ENCODE results near the gene NFYB. TPM values are rescaled to one million over a fixed set of nuclear protein-coding genes. Genes with fewer than 3 reads are reported as not detected.

The NFYB gene
- polyA plus RNA-seq, 2 of the 4 experiments (the other 2 are of a cell fraction) = 45.2 to 70.2 TPM

- DNase-seq (ENCODE audit: low read depth in 1 of 2, low spot score in 1 of 2) = no peak
- no peak overlapping the region for H3K27ac ChIP-seq
- ChIA-PET CTCF (interaction anchor here (1.9 kb wide), 1 partner anchor 15 kb away, joined by 5 read pairs; no protein-coding TSS in a partner anchor), POLR2A (no interaction called here)
- no peak for ATAC-seq
- no peaks in the 10 kb centered on the region for H3K4me1 ChIP-seq
- no peak overlapping the region for H3K4me2 ChIP-seq
- 68% methylated on average over 2 of the region's 2 CpGs for WGBS (ENCODE audit: missing lambda C conversion rate)
- no peak overlapping the region for H3K4me3 ChIP-seq
- no peak for TF ChIP-seq BHLHE40 (IDR thresholded peaks at IDR 0.05; ENCODE audit: low read depth, low read length)
- no peak for TF ChIP-seq ZC3H11A (IDR thresholded peaks at IDR 0.05)
- TF ChIP-seq MYC (IDR thresholded peaks at IDR 0.05; ENCODE audit: borderline replicate concordance, low read length) = no peak
- no peak for TF ChIP-seq EP300 (IDR thresholded peaks at IDR 0.05)
- TF ChIP-seq, protein P1, sequence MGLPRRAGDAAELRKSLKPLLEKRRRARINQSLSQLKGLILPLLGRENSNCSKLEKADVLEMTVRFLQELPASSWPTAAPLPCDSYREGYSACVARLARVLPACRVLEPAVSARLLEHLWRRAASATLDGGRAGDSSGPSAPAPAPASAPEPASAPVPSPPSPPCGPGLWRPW (IDR thresholded peaks at IDR 0.05) = no peak
- no peak for TF ChIP-seq CBX2 (IDR thresholded peaks at IDR 0.05; ENCODE audit: borderline replicate concordance, low read depth)
- no peak for TF ChIP-seq ZNF302 (CRISPR knock-in tag; IDR thresholded peaks at IDR 0.05)
- no peaks in the 10 kb centered on the region for H3K9me3 ChIP-seq
- FAIRE-seq = no peak
Observed at GRCh38 chr12:104165801-104166200, 27.8 kb upstream of the NFYB start.

DNA sequence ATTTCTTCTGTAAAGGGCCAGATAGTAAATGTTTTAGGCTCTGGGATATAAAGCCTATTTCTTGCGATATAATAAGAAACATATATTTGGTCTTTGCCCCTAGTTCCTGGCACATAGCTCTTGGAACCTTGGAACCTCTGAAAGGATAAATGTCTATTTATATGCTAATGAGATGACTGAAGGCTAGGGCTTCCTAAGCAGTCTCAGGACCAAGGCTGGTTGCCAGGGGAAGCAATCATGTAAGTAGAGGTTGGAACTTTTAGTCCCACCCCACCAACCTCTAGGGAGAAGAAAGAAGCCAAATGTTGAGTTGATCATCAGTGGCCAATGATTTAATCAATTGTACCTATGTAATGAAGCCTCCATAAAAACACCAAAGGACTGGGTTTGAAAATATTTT is 26.6 kb upstream of the NFYB start:
- no peak overlapping the region for H3K27ac ChIP-seq
- FAIRE-seq (no peak), ATAC-seq (no peak), DNase-seq (ENCODE audit: low read depth in 1 of 2, low spot score in 1 of 2) (no peak)
- CTCF ChIA-PET = interaction anchor here (0.6 to 1.9 kb wide), 5 partner anchors 9 to 45 kb away, joined by 3 to 5 read pairs (median 4); no protein-coding TSS in a partner anchor
- H3K4me1 ChIP-seq = no peaks in the 10 kb centered on the region
- POLR2A ChIA-PET = no interaction called here
- WGBS (ENCODE audit: missing lambda C conversion rate) = 92% methylated on average over 1 of the region's 1 CpG
- no peak overlapping the region for H3K4me2 ChIP-seq
- no peak overlapping the region for H3K4me3 ChIP-seq
- no peaks in the 10 kb centered on the region for H3K9me3 ChIP-seq
- TF ChIP-seq NFE2L2 (conservative IDR thresholded peaks at IDR 0.05; ENCODE audit: low read length) (no peak), FOXS1 (CRISPR knock-in tag; IDR thresholded peaks at IDR 0.05) (no peak), EHF (CRISPR knock-in tag; IDR thresholded peaks at IDR 0.05) (no peak), HEYL (CRISPR knock-in tag; IDR thresholded peaks at IDR 0.05) (no peak), HOXB13 (CRISPR knock-in tag; IDR thresholded peaks at IDR 0.05; ENCODE audit: low read depth) (no peak), POLR2A (IDR thresholded peaks at IDR 0.05; ENCODE audit: low read length) (no peak), TP53 (CRISPR knock-in tag; IDR thresholded peaks at IDR 0.05) (no peak), JUN (IDR thresholded peaks at IDR 0.05) (no peak), MAFK (IDR thresholded peaks at IDR 0.05; ENCODE audit: partially characterized antibody) (no peak), ZSCAN20 (CRISPR knock-in tag; IDR thresholded peaks at IDR 0.05) (no peak), PBX3 (IDR thresholded peaks at IDR 0.05) (no peak), TFCP2L1 (CRISPR knock-in tag; IDR thresholded peaks at IDR 0.05) (no peak)
- TF ChIP-seq, protein P2, sequence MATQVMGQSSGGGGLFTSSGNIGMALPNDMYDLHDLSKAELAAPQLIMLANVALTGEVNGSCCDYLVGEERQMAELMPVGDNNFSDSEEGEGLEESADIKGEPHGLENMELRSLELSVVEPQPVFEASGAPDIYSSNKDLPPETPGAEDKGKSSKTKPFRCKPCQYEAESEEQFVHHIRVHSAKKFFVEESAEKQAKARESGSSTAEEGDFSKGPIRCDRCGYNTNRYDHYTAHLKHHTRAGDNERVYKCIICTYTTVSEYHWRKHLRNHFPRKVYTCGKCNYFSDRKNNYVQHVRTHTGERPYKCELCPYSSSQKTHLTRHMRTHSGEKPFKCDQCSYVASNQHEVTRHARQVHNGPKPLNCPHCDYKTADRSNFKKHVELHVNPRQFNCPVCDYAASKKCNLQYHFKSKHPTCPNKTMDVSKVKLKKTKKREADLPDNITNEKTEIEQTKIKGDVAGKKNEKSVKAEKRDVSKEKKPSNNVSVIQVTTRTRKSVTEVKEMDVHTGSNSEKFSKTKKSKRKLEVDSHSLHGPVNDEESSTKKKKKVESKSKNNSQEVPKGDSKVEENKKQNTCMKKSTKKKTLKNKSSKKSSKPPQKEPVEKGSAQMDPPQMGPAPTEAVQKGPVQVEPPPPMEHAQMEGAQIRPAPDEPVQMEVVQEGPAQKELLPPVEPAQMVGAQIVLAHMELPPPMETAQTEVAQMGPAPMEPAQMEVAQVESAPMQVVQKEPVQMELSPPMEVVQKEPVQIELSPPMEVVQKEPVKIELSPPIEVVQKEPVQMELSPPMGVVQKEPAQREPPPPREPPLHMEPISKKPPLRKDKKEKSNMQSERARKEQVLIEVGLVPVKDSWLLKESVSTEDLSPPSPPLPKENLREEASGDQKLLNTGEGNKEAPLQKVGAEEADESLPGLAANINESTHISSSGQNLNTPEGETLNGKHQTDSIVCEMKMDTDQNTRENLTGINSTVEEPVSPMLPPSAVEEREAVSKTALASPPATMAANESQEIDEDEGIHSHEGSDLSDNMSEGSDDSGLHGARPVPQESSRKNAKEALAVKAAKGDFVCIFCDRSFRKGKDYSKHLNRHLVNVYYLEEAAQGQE (IDR thresholded peaks at IDR 0.05) = no peak
- TF ChIP-seq, protein P3, sequence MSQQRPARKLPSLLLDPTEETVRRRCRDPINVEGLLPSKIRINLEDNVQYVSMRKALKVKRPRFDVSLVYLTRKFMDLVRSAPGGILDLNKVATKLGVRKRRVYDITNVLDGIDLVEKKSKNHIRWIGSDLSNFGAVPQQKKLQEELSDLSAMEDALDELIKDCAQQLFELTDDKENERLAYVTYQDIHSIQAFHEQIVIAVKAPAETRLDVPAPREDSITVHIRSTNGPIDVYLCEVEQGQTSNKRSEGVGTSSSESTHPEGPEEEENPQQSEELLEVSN (IDR thresholded peaks at IDR 0.05; ENCODE audit: borderline replicate concordance, low read depth) = no peak

Data from A549 (cell line).